Activated naive CD4-positive, alpha-beta T cell treated with anti-CD3 and anti-CD28 coated beads, Interleukin-2, amount 50 U/mL, for 16 hours (primary cell): ENCODE measurements around the gene FBXO3.

Experiments
- DNase-seq: peaks from one replicate; pipeline ENCODE4 v3.0.0-alpha.2; 2020

FBXO3 gene

GRCh38 chr11:33700502-33701271, 73.6 kb downstream of the FBXO3 start, which contains the start of gene C11orf91:
Gene C11orf91 (minus strand): TSS chr11:33700826. CDS start chr11:33700740, 86 bp downstream.
- peak; percentile 93 for DNase-seq

GRCh38 chr11:33700063-33700501, 74.2 kb downstream of the FBXO3 start:
- no peak for DNase-seq

- no peak for DNase-seq
Observed at GRCh38 chr11:33699515-33700062, 74.7 kb downstream of the FBXO3 start.

- no peak for DNase-seq
Observed at GRCh38 chr11:33698921-33699320, 75.4 kb downstream of the FBXO3 start.

GRCh38 chr11:33697997-33698396, 76.3 kb downstream of the FBXO3 start:
- no peak for DNase-seq

GRCh38 chr11:33696931-33697638, 77.2 kb downstream of the FBXO3 start:
- no peak for DNase-seq

GRCh38 chr11:33696411-33696810, 77.9 kb downstream of the FBXO3 start:
- DNase-seq = no peak

GRCh38 chr11:33695051-33695566, 79.2 kb downstream of the FBXO3 start:
- no peak for DNase-seq

- no peak for DNase-seq
Observed at GRCh38 chr11:33694346-33695050, 79.8 kb downstream of the FBXO3 start.

GRCh38 chr11:33692541-33692940, 81.8 kb downstream of the FBXO3 start:
- DNase-seq = no peak

- DNase-seq = no peak
Observed at GRCh38 chr11:33692013-33692504, 82.3 kb downstream of the FBXO3 start.

- no peak for DNase-seq
Observed at GRCh38 chr11:33691066-33691864, 83.1 kb downstream of the FBXO3 start.
